A549 (cell line): ENCODE data around the gene KRABD2.
A peak's percentile ranks its signal among the peaks of the same experiment; 100 is the strongest.

Source experiments
- ATAC-seq, 2 experiments: fragments of 200-7000 bp in 1 of 2; fragments of >200 bp in 1 of 2; cut with Nextera tagmentation in 1 of 2; cut with Tn5 transposase in 1 of 2; 3 replicates each; pipeline versions ENCODE4 v1.8.0 to v1.9.1; 2018 to 2020; ENCODE audit warnings: mild to moderate bottlenecking in 1 of 2, moderate library complexity in 1 of 2
- CTCF ChIA-PET: fragments of 300-600 bp; sonication (Branson Sonifier 250); formaldehyde crosslinking; extraction: SDS; loops from one replicate; lab custom pipeline; 2021; ENCODE audit warnings: antibody characterized with exemption, inconsistent platforms; lab: Yijun Ruan, JAX
- POLR2A ChIA-PET: fragments of 350-600 bp; formaldehyde crosslinking; extraction: SDS; loops from one replicate; lab custom pipeline; 2021; ENCODE audit warnings: antibody characterized with exemption, inconsistent platforms; lab: Yijun Ruan, JAX
- DNase-seq, 2 experiments: peaks; one replicate each; pipeline versions ENCODE4 v3.0.0 to v3.0.0-alpha.2; 2011 to 2016; ENCODE audit warnings: low read depth in 1 of 2, low spot score in 1 of 2
- FAIRE-seq: peaks from 2 replicates; lab custom pipeline; 2011; peaks lifted over from hg19 to GRCh38; lab: Jason Lieb, UNC
- H3K27ac ChIP-seq, 2 experiments: fragments of >200 bp; sonication (Bioruptor Twin); formaldehyde crosslinking; 3 replicates each; pipeline ENCODE4 v1.5.1; 2016 to 2017
- H3K4me1 ChIP-seq: fragments of >200 bp; sonication (Bioruptor Twin); formaldehyde crosslinking; 3 replicates; pipeline ENCODE4 v1.6.1; 2016
- H3K4me2 ChIP-seq: fragments of >200 bp; sonication (Bioruptor Twin); formaldehyde crosslinking; 3 replicates; pipeline ENCODE4 v1.6.1; 2016
- H3K4me3 ChIP-seq: fragments of >200 bp; sonication (Bioruptor Twin); formaldehyde crosslinking; 3 replicates; pipeline ENCODE4 v1.5.1; 2016
- H3K9me3 ChIP-seq: fragments of >200 bp; sonication (Bioruptor Twin); formaldehyde crosslinking; 3 replicates; pipeline ENCODE4 v1.6.1; 2016
- BHLHE40 ChIP-seq: IDR thresholded peaks from 2 replicates; pipeline ENCODE4 v1.6.1; 2012; ENCODE audit warnings: low read depth, low read length, inconsistent platforms
- EHMT2 ChIP-seq: fragments of 200-600 bp; sonication (generic); IDR thresholded peaks from 2 replicates; pipeline ENCODE4 v1.6.1; 2016; ENCODE audit warnings: antibody characterized with exemption, low read depth, mild to moderate bottlenecking, moderate library complexity
- ESRRA ChIP-seq: fragments of 150-350 bp; IDR thresholded peaks from 2 replicates; pipeline ENCODE4 v1.6.1; 2014; ENCODE audit warnings: mild to moderate bottlenecking, low read length, borderline replicate concordance
- FOSL2 ChIP-seq, 2 experiments: fragments of 450-650 bp in 1 of 2; fragments of >200 bp in 1 of 2; sonication (Bioruptor Twin) in 1 of 2; formaldehyde crosslinking; IDR thresholded peaks; 2 replicates each; pipeline versions ENCODE4 v1.5.0 to v1.6.1; 2016 to 2020; ENCODE audit warnings: mild to moderate bottlenecking in 1 of 2, moderate library complexity in 1 of 2
- GATA3 ChIP-seq: IDR thresholded peaks from 2 replicates; pipeline ENCODE4 v1.6.1; 2012; ENCODE audit warnings: borderline replicate concordance
- HDAC2 ChIP-seq: fragments of 200-600 bp; sonication (generic); IDR thresholded peaks from 2 replicates; pipeline ENCODE4 v1.6.1; 2016
- HOXA7 ChIP-seq: fragments of 250-450 bp; sonication (Bioruptor Pico); IDR thresholded peaks from 2 replicates; pipeline ENCODE4 v1.5.0; 2020; ENCODE audit warnings: mild to moderate bottlenecking, moderate library complexity
- HOXB5 ChIP-seq: fragments of 250-450 bp; sonication (Bioruptor Pico); IDR thresholded peaks from 2 replicates; pipeline ENCODE4 v1.5.0; 2020; ENCODE audit warnings: mild to moderate bottlenecking, moderate library complexity
- JUN ChIP-seq, 2 experiments: fragments of >200 bp; sonication (Bioruptor Twin); formaldehyde crosslinking; IDR thresholded peaks; 2 replicates in 1 of 2; 3 replicates in 1 of 2; pipeline ENCODE4 v1.6.1; 2016 to 2017
- KDM1A ChIP-seq: fragments of 200-600 bp; sonication (generic); IDR thresholded peaks from 2 replicates; pipeline ENCODE4 v1.6.1; 2016; ENCODE audit warnings: low read depth, mild to moderate bottlenecking
- MAZ ChIP-seq: fragments of 150-350 bp; IDR thresholded peaks from 2 replicates; pipeline ENCODE4 v1.6.1; 2014; ENCODE audit warnings: antibody characterized with exemption, low read depth, low read length, borderline replicate concordance
- NFE2L2 ChIP-seq: fragments of 150-350 bp; conservative IDR thresholded peaks from 2 replicates; pipeline ENCODE4 v1.6.1; 2014; ENCODE audit warnings: low read length
- PHF8 ChIP-seq: fragments of 200-600 bp; sonication (generic); IDR thresholded peaks from 2 replicates; pipeline ENCODE4 v1.6.1; 2016; ENCODE audit warnings: low read depth, mild to moderate bottlenecking, antibody characterized with exemption, moderate library complexity, borderline replicate concordance
- POLR2AphosphoS2 ChIP-seq: conservative IDR thresholded peaks from 2 replicates; pipeline ENCODE4 v1.6.1; 2012; ENCODE audit warnings: low read length, improper control_type of control experiment, inconsistent platforms
- RCOR1 ChIP-seq: fragments of 150-350 bp; IDR thresholded peaks from 2 replicates; pipeline ENCODE4 v1.6.1; 2014; ENCODE audit warnings: antibody characterized with exemption, low read length, low read depth
- RNF2 ChIP-seq: fragments of 200-600 bp; sonication (generic); IDR thresholded peaks from 2 replicates; pipeline ENCODE4 v1.6.1; 2016; ENCODE audit warnings: low read depth, mild to moderate bottlenecking, antibody characterized with exemption, moderate library complexity, borderline replicate concordance
- TFCP2L1 ChIP-seq: fragments of 250-450 bp; sonication (Bioruptor Pico); IDR thresholded peaks from 2 replicates; pipeline ENCODE4 v1.5.0; 2021; ENCODE audit warnings: mild to moderate bottlenecking
- ZFP36 ChIP-seq: fragments of 450-650 bp; IDR thresholded peaks from 2 replicates; pipeline ENCODE4 v1.6.1; 2014; ENCODE audit warnings: borderline replicate concordance; ENCODE audit not compliant: partially characterized antibody
- ZNF302 ChIP-seq: fragments of 250-450 bp; sonication (Bioruptor Pico); IDR thresholded peaks from 2 replicates; pipeline ENCODE4 v1.9.0; 2021; ENCODE audit warnings: inconsistent platforms, mild to moderate bottlenecking, moderate library complexity
- WGBS: methylation state at CpG from one replicate; pipeline ENCODE4 v1.1.6; 2017; ENCODE audit errors: missing lambda C conversion rate; 5-methylcytosine and 5-hydroxymethylcytosine counted together
- TF ChIP-seq, protein P1 (sequence below): fragments of >200 bp; sonication (Bioruptor Twin); formaldehyde crosslinking; IDR thresholded peaks from 3 replicates; pipeline ENCODE4 v1.6.1; 2016
- TF ChIP-seq, protein P2 (sequence below): fragments of 150-350 bp; IDR thresholded peaks from 2 replicates; pipeline ENCODE4 v1.6.1; 2014; ENCODE audit warnings: low read depth, mild to moderate bottlenecking, low read length

Gene KRABD2

DNA sequence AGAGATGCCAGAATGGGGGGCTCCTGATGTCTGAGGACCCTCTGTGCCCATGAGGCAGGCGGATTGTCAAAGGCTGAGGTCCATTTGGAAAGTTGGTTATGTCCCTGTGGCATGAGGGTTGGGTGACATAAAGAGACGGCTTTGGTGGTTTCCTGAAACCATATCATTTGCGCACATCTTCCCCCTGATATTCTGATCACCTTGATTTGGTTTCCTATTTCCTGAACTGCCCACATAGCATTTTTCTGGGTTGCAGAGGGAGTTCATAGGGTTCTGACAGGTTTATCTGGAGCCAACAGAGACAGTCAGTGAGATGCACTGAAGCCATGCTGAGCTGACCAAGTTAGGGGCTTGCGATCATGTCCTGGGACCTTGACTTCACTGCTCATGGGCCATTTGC, 36.8 kb upstream of the KRABD2 start:
- ATAC-seq (no peak), FAIRE-seq (no peak), DNase-seq (no peak)
- ChIA-PET POLR2A (interaction anchor here (0.6 kb wide), 1 partner anchor 87 kb away, joined by 3 read pairs; no protein-coding TSS in a partner anchor), CTCF (interaction anchor here (0.7 to 9.9 kb wide), 4 partner anchors 24 to 333 kb away, joined by 3 to 112 read pairs (median 7); no protein-coding TSS in a partner anchor)
- Histone ChIP-seq H3K27ac (no peak overlapping the region), H3K9me3 (no peaks in the 10 kb centered on the region), H3K4me2 (no peak overlapping the region), H3K4me1 (peaks cover 14% of the 10 kb centered on the region; the same call in 2 of the 3 replicates), H3K4me3 (no peak overlapping the region)
- WGBS = 62% methylated on average over 4 of the region's 4 CpGs
- TF ChIP-seq GATA3 = no peak
- TF ChIP-seq EHMT2 = no peak
- TF ChIP-seq, protein P1, sequence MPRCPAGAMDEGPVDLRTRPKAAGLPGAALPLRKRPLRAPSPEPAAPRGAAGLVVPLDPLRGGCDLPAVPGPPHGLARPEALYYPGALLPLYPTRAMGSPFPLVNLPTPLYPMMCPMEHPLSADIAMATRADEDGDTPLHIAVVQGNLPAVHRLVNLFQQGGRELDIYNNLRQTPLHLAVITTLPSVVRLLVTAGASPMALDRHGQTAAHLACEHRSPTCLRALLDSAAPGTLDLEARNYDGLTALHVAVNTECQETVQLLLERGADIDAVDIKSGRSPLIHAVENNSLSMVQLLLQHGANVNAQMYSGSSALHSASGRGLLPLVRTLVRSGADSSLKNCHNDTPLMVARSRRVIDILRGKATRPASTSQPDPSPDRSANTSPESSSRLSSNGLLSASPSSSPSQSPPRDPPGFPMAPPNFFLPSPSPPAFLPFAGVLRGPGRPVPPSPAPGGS = no peak
- TF ChIP-seq PHF8 = no peak
- TF ChIP-seq HOXA7 (CRISPR knock-in tag) = no peak
- TF ChIP-seq NFE2L2 = no peak
- no peak for TF ChIP-seq POLR2AphosphoS2
- no peak for TF ChIP-seq KDM1A
- TF ChIP-seq JUN (IDR thresholded peaks at IDR 0.05) = no peak
- no peak for TF ChIP-seq BHLHE40

DNA sequence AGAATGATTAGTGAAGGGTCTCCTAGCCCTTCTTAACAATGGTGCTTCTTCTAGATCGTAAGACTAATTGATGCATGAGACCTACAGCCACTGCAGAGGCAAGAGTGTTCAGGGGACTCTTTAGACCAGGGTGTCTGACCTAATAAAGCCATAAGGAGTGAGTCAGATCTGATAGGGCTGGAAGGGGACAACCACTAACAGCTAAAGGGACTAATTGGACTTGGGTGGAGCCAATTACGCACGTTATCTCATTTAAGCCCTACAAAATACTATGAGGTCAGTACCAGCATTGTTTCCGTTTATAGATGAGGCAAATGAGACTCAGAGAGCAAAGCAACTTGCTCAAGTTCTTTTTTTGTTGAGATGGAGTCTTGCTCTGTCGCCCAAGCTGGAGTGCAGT, 35.6 kb upstream of the KRABD2 start:
- Histone ChIP-seq H3K27ac (no peak overlapping the region), H3K9me3 (no peaks in the 10 kb centered on the region), H3K4me3 (no peak overlapping the region), H3K4me1 (peaks cover 6% of the 10 kb centered on the region; the same call in 2 of the 3 replicates), H3K4me2 (no peak overlapping the region)
- TF ChIP-seq GATA3 = no peak
- no peak for TF ChIP-seq RNF2
- no peak for TF ChIP-seq ESRRA
- TF ChIP-seq HOXB5 = no peak
- TF ChIP-seq, protein P2, sequence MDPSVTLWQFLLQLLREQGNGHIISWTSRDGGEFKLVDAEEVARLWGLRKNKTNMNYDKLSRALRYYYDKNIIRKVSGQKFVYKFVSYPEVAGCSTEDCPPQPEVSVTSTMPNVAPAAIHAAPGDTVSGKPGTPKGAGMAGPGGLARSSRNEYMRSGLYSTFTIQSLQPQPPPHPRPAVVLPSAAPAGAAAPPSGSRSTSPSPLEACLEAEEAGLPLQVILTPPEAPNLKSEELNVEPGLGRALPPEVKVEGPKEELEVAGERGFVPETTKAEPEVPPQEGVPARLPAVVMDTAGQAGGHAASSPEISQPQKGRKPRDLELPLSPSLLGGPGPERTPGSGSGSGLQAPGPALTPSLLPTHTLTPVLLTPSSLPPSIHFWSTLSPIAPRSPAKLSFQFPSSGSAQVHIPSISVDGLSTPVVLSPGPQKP = no peak
- no peak for TF ChIP-seq MAZ
- no peak for TF ChIP-seq NFE2L2
- TF ChIP-seq RCOR1 = no peak
- no peak for TF ChIP-seq HDAC2
- no peak for TF ChIP-seq ZFP36
- TF ChIP-seq FOSL2 (IDR thresholded peaks at IDR 0.05) = no peak
- no peak for TF ChIP-seq FOSL2 (CRISPR knock-in tag; IDR thresholded peaks at IDR 0.05)
- no peak for TF ChIP-seq TFCP2L1 (CRISPR knock-in tag)
- WGBS = 77% methylated on average over 5 of the region's 5 CpGs
- no peak for ATAC-seq
- no peak for FAIRE-seq
- no peak for DNase-seq
- ChIA-PET CTCF (interaction anchor here (0.6 to 9.9 kb wide), 8 partner anchors 19 to 1040 kb away, joined by 3 to 112 read pairs (median 12); no protein-coding TSS in a partner anchor), POLR2A (no interaction called here)

DNA sequence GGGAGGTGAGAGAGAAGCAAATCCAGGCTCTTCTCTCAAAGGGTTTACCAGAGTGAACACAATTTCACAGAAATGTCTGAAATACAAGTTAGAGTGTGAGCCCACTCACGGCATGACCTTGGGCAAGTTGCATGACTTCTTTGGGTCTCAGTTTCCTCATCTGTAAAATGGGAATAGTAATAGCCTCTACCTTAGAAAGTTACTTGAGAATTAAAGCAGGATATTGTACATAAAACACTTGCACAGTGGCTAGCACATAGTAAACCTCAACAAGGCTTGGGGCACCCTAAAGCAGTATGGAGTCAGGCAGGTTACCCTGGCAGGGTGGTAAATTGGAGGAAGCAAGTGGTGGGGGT, 34.4 kb upstream of the KRABD2 start:
- WGBS = 54% methylated on average over 1 of the region's 1 CpG
- CTCF ChIA-PET = interaction anchor here (0.6 to 9.9 kb wide), 44 partner anchors 9 to 1381 kb away, joined by 3 to 112 read pairs (median 4); partner anchors contain the start of genes CCDC42, NDEL1 and RNF222
- FAIRE-seq (no peak), ATAC-seq (no peak), DNase-seq (no peak)
- Histone ChIP-seq H3K27ac (no peak overlapping the region), H3K4me3 (no peak overlapping the region), H3K4me2 (peak overlapping the region; percentile 62; the same call in 1 of the 3 replicates), H3K9me3 (no peaks in the 10 kb centered on the region), H3K4me1 (peaks cover 6% of the 10 kb centered on the region; the same call in 2 of the 3 replicates)
- POLR2A ChIA-PET = interaction anchor here (1.2 kb wide), 2 partner anchors 25 to 27 kb away, joined by 5 to 7 read pairs; partner anchors contain the start of gene NDEL1
- 0 out of 2 replicates have a peak, but pooled peaks have one; percentile 41 for TF ChIP-seq KDM1A
- no peak for TF ChIP-seq ZNF302
